ENCODE data around the gene PLAGL2.
"Not testable (repeated sequence)": the region's sequence is repeated elsewhere in the genome, so short reads cannot be mapped to it uniquely, and the experiment has no call there.

The PLAGL2 gene

GRCh38 chr20:32203356-32204204 lies 4.0 kb downstream of the PLAGL2 start:
- DNase-seq: no peak

DNA sequence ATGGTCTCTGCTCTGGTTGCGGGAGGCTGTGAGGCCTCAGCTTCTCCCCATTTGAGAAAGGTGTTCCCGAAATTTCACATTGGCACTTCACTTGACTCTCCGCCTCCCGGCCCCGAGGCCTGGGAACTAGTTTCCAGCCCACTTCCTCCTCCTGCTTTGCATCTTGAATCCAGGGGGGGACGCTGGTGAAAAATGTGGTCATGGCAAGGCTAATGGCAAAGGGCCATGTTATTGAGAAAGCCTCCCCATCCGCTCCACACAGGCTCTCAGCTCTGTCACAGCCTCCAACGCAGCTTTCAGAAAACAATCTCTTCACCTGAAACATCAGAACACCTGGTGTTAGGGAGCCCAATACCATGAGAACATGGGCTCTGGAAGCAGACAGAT lies 5.6 kb downstream of the PLAGL2 start:
- DNase-seq: no peak

- no peak for DNase-seq
Measured at GRCh38 chr20:32201296-32201976, 6.1 kb downstream of the PLAGL2 start.

DNA sequence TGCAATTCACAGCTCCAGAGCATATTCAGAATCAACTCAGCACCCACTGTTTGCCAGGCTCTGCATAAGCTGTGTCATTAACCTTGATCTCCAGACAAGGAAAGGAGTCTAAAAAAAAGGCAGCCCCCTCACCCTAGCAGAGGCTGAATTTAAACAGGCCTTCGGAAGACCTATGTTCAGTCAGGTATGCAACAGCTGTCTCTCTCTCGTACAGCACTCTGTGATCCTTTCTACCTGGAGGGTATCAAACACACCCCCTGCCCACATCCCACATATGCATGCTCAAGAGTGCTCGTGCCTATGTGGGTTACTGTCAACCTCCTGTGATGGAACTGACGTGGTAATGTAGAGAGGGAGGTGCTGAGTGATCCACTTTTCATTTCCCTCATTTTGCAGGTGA lies 8.5 kb downstream of the PLAGL2 start:
- no peak for DNase-seq

- DNase-seq: not testable (repeated sequence)
Measured at GRCh38 chr20:32197136-32197535, 10.4 kb downstream of the PLAGL2 start.

GRCh38 chr20:32196613-32197012 lies 10.9 kb downstream of the PLAGL2 start:
- not testable (repeated sequence) for DNase-seq

DNA sequence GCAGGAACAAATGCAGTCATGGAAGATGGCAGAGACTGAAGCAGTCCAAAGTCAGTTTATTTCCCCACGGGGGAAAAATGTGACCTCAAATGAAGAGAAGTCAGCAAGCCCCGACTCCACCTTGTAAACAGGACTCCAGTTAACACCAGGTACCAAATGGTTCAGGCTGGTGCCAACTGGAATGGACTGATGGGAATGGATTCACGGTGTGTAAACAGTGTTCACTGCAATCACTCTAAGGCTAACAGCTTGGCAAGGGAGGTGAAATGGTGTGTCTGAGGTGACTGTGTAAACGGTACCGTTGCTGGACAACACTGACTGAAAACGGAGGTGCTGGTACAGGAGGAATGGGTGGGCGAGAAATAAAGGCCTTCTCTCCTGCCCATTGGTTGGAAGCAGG lies 12.0 kb downstream of the PLAGL2 start:
- no peak for DNase-seq

DNA sequence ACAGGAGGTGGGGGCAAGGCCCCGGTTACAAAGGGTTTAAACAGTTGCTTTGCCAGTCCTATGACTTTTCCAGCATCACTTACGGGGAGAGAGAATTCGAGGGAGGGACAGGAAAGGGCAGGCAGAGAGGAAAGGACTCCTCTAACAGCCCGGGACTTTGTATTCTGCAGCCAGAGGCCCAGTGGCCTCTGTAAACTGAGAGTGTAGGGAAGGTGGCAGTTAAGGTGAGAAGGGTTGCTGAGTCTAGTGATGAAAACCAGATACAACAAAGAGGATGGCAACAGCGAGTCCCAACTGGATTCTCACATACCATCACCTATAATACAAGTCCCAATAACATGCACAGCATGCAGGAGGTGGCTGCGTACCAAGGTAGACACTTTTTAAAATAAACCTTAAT lies 13.5 kb downstream of the PLAGL2 start:
- no peak for DNase-seq

- not testable (repeated sequence) for DNase-seq
Measured at GRCh38 chr20:32193336-32193735, 14.2 kb downstream of the PLAGL2 start.

- DNase-seq: no peak
Measured at GRCh38 chr20:32192698-32193097, 14.8 kb downstream of the PLAGL2 start.

- DNase-seq: no peak
Measured at GRCh38 chr20:32191873-32192272, 15.7 kb downstream of the PLAGL2 start.

- no peak for DNase-seq
Measured at GRCh38 chr20:32191422-32191821, 16.1 kb downstream of the PLAGL2 start.

DNA sequence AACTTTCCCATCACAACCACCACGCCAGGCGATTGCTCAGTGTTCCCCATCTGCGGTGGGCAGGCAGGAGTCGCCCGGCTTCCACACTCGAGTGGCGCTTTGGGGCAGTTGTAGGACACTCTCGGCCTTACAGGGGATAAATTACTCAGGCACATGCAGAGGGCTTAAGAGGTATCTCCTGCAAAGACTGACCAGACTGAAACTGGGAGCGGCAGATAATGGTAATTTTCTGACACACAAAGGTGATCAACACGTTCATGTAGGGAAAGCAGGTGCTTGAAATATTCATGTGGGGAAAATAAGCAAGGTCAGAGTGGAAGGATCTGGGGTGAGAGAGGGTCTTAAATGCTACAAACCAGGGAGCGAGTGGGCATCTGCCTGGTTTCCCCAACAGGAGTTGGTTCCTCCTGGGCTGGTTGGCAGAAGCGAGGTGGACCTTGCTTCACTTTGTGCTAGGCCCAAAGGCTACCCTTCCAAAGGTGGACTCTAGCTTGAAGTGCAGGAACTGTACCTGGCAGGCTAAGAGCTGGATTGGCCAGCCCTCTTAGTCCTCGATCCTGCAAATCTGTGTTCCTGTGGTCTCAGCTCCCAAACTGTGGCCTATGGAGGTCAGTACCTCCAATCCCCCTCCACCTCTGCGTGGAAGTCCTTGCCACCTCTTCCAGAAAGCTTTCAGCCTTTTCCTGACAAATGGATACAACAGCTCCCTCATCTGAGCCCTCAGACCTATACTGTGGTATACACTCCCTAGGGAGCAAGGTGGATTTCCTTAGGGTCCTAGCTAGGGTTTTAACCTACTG lies 16.7 kb downstream of the PLAGL2 start:
- DNase-seq: no peak

- no peak for DNase-seq
Measured at GRCh38 chr20:32189691-32190615, 17.6 kb downstream of the PLAGL2 start.

GRCh38 chr20:32189123-32189410 lies 18.5 kb downstream of the PLAGL2 start:
- no peak for DNase-seq

- no peak for DNase-seq
Measured at GRCh38 chr20:32188376-32189122, 19.0 kb downstream of the PLAGL2 start.

GRCh38 chr20:32186506-32186905 lies 21.0 kb downstream of the PLAGL2 start:
- no peak for DNase-seq

- DNase-seq: no peak
Measured at GRCh38 chr20:32184961-32185603, 22.5 kb downstream of the PLAGL2 start.

DNA sequence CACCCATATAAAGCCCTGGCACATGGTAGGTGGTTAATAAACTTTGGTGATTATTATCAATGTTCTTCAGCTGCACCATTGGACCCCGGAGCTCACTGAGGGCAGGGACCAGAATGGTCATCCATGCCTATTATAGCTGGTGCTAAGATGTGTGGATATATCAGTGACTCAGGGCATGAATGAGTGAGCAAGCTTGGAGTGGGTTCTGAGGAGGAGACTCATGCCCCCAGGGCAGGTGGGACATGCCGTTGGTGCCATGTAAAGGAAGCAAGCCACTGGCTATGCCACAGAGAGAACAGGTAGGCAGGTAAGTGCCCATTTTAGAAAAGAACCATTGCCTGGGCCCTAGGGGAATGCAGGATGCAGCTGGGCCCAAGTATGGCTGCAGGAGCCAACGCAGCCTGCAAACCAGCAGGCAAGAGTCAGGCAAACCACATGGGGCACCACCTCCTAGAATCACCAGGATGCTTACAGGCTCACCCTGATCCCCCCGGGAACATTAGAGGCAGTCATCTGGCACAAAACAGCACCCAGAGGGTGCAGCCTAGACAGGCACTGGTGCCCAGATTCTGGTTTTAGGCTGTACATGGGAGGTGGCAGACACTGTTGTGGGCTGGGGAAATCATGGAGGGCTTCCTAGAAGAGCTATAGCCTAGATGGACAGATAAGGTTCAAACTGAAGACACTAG lies 23.5 kb downstream of the PLAGL2 start:
- DNase-seq: no peak

- no peak for DNase-seq
Measured at GRCh38 chr20:32181606-32182005, 25.9 kb downstream of the PLAGL2 start.

- no peak for DNase-seq
Measured at GRCh38 chr20:32179934-32180333, 27.6 kb downstream of the PLAGL2 start.
